ENCODE measurements around the gene HMGCL.
"Not testable (repeated sequence)": the region's sequence is repeated elsewhere in the genome, so short reads cannot be mapped to it uniquely, and the experiment has no call there.

HMGCL gene

DNA sequence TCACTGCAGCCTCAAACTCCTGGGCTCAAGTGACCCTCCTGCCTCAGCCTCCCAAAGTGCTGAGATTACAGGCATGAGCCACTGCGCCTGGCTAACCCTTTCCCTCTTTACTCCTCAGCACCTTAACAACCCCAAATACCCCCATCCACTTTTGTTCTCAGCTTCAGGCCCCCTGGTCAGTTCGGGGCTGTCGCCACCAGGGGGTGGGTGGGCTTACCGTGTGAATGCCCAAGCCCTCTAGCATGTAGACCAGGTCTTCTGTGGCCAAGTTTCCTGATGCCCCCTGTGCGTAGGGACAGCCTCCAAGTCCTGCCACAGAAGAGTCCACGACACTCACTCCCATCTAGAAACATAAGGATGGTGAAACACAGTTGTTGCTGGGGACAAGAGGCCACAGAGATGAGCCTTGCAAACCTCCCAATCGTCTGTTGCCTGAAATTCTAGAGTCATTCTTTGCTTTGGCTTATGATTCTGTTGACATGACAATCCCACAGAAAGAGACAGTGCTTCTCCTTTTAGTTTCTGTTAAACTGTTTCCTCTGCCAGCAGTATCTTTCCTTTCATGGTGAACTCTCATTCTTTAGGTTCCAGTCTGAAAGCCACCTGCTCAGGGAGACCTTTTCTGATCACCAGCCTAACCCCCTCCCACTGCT lies 20.9 kb downstream of the HMGCL start:
- no peak for TF ChIP-seq SP1 (IDR thresholded peaks at IDR 0.05)
- TF ChIP-seq, protein P1, sequence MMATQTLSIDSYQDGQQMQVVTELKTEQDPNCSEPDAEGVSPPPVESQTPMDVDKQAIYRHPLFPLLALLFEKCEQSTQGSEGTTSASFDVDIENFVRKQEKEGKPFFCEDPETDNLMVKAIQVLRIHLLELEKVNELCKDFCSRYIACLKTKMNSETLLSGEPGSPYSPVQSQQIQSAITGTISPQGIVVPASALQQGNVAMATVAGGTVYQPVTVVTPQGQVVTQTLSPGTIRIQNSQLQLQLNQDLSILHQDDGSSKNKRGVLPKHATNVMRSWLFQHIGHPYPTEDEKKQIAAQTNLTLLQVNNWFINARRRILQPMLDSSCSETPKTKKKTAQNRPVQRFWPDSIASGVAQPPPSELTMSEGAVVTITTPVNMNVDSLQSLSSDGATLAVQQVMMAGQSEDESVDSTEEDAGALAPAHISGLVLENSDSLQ (IDR thresholded peaks at IDR 0.05), result no peak
- TF ChIP-seq FOXM1 (IDR thresholded peaks at IDR 0.05; ENCODE audit: borderline replicate concordance), result no peak
- TF ChIP-seq ELF4 (IDR thresholded peaks at IDR 0.05), result no peak
- no peak for TF ChIP-seq BHLHE40 (IDR thresholded peaks at IDR 0.05; ENCODE audit: borderline replicate concordance)
- TF ChIP-seq FOXK2 (IDR thresholded peaks at IDR 0.05), result no peak
- CTCF ChIA-PET, result interaction anchor here (0.6 to 1.9 kb wide), 2 partner anchors 10 to 33 kb away, joined by 3 to 5 read pairs; no protein-coding TSS in a partner anchor
- no peak for DNase-seq (ENCODE audit: extremely low spot score)

GRCh38 chr1:23803674-23804073 lies 21.6 kb downstream of the HMGCL start:
- ChIA-PET POLR2A (no interaction called here), CTCF (interaction anchor here (1.9 kb wide), 1 partner anchor 32 kb away, joined by 5 read pairs; no protein-coding TSS in a partner anchor)

More for the DNA sequence above, 20.9 kb downstream of the HMGCL start:
- POLR2A ChIA-PET, result no interaction called here

GRCh38 chr1:23802809-23803342 lies 22.4 kb downstream of the HMGCL start:
- DNase-seq (ENCODE audit: extremely low spot score), result not testable (repeated sequence)
- ChIA-PET CTCF (interaction anchor here (0.6 to 1.9 kb wide), 3 partner anchors 8 to 31 kb away, joined by 3 to 5 read pairs (median 3); no protein-coding TSS in a partner anchor), POLR2A (interaction anchor here (1.0 to 3.4 kb wide), 2 partner anchors 22 to 25 kb away, joined by 4 to 14 read pairs; partner anchors contain the start of genes HMGCL and PITHD1)

More at GRCh38 chr1:23803674-23804073, 21.6 kb downstream of the HMGCL start:
- DNase-seq (ENCODE audit: extremely low spot score), result no peak
- no peak for TF ChIP-seq L3MBTL2 (conservative IDR thresholded peaks at IDR 0.05)
- TF ChIP-seq FOXM1 (IDR thresholded peaks at IDR 0.05; ENCODE audit: borderline replicate concordance), result no peak
- TF ChIP-seq HDGF (IDR thresholded peaks at IDR 0.05; ENCODE audit: borderline replicate concordance), result no peak
- no peak for TF ChIP-seq FOXK2 (IDR thresholded peaks at IDR 0.05)
- no peak for TF ChIP-seq SP1 (IDR thresholded peaks at IDR 0.05)
- TF ChIP-seq NFRKB (IDR thresholded peaks at IDR 0.05), result no peak
- no peak for TF ChIP-seq ARNT (IDR thresholded peaks at IDR 0.05)
- no peak for TF ChIP-seq CTBP1 (IDR thresholded peaks at IDR 0.05; ENCODE audit: borderline replicate concordance)
- TF ChIP-seq, protein P1 (IDR thresholded peaks at IDR 0.05), result no peak
- TF ChIP-seq FOXA1 (IDR thresholded peaks at IDR 0.05), result no peak
- TF ChIP-seq ZNF384 (IDR thresholded peaks at IDR 0.05), result no peak
- no peak for TF ChIP-seq ELF4 (IDR thresholded peaks at IDR 0.05)
- TF ChIP-seq BHLHE40 (IDR thresholded peaks at IDR 0.05; ENCODE audit: borderline replicate concordance), result no peak
- no peak for TF ChIP-seq SUZ12 (IDR thresholded peaks at IDR 0.05)
- TF ChIP-seq TARDBP (IDR thresholded peaks at IDR 0.05), result no peak

- no peak for DNase-seq (ENCODE audit: extremely low spot score)
- POLR2A ChIA-PET, result interaction anchor here (1.1 to 3.4 kb wide), 2 partner anchors 23 to 24 kb away, joined by 3 to 14 read pairs; partner anchors contain the start of genes HMGCL and PITHD1
- TF ChIP-seq CTBP1 (IDR thresholded peaks at IDR 0.05; ENCODE audit: borderline replicate concordance), result no peak
- TF ChIP-seq HDGF (IDR thresholded peaks at IDR 0.05; ENCODE audit: borderline replicate concordance), result no peak
- TF ChIP-seq TARDBP (IDR thresholded peaks at IDR 0.05), result no peak
- TF ChIP-seq SP1 (IDR thresholded peaks at IDR 0.05), result no peak
- TF ChIP-seq ARNT (IDR thresholded peaks at IDR 0.05), result no peak
- TF ChIP-seq NFRKB (IDR thresholded peaks at IDR 0.05), result no peak
- no peak for TF ChIP-seq ZNF384 (IDR thresholded peaks at IDR 0.05)
- TF ChIP-seq FOXK2 (IDR thresholded peaks at IDR 0.05), result no peak
- no peak for TF ChIP-seq BHLHE40 (IDR thresholded peaks at IDR 0.05; ENCODE audit: borderline replicate concordance)
- no peak for TF ChIP-seq LEF1 (IDR thresholded peaks at IDR 0.05; ENCODE audit: borderline replicate concordance)
- TF ChIP-seq L3MBTL2 (conservative IDR thresholded peaks at IDR 0.05), result no peak
- TF ChIP-seq FOXA1 (IDR thresholded peaks at IDR 0.05), result no peak
- TF ChIP-seq ELF4 (IDR thresholded peaks at IDR 0.05), result no peak
- no peak for TF ChIP-seq FOXM1 (IDR thresholded peaks at IDR 0.05; ENCODE audit: borderline replicate concordance)
- no peak for TF ChIP-seq SUZ12 (IDR thresholded peaks at IDR 0.05)
- TF ChIP-seq, protein P1 (IDR thresholded peaks at IDR 0.05), result no peak
- CTCF ChIA-PET, result interaction anchor here (1.1 to 1.5 kb wide), 2 partner anchors 9 to 12 kb away, joined by 3 to 6 read pairs; no protein-coding TSS in a partner anchor
These were observed 23.4 kb downstream of the HMGCL start for GRCh38 chr1:23801876-23802275.

DNA sequence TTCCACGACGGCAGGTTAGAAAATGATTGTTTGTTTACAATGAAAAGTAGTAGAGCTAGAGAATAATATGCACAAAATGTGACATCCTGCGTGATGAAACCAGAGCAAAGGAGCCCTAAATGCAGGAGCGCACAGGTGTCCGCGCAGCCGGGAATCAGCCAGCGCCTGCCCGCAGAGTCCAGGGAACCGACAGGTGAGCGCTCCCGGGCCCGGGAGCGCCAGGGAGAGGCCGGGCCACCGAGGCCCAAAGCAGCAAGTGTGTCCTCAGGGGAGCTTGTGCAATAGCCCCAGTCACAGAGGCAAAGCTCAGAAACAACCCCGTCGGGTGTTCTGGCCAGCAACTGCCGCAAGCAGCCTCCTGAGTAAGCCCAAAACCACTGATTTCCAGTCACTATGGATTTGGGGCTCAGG lies 23.9 kb downstream of the HMGCL start:
- CTCF ChIA-PET, result interaction anchor here (1.5 kb wide), 1 partner anchor 10 kb away, joined by 6 read pairs; no protein-coding TSS in a partner anchor
- POLR2A ChIA-PET, result interaction anchor here (0.9 to 3.4 kb wide), 4 partner anchors 9 to 23 kb away, joined by 3 to 14 read pairs (median 4); partner anchors contain the start of genes HMGCL and PITHD1
- no peak for DNase-seq (ENCODE audit: extremely low spot score)
- TF ChIP-seq FOXA1 (IDR thresholded peaks at IDR 0.05), result no peak
- TF ChIP-seq SP1 (IDR thresholded peaks at IDR 0.05), result no peak
- no peak for TF ChIP-seq SUZ12 (IDR thresholded peaks at IDR 0.05)
- TF ChIP-seq ELF4 (IDR thresholded peaks at IDR 0.05), result no peak
- TF ChIP-seq ZNF384 (IDR thresholded peaks at IDR 0.05), result no peak
- no peak for TF ChIP-seq TARDBP (IDR thresholded peaks at IDR 0.05)
- TF ChIP-seq, protein P1 (IDR thresholded peaks at IDR 0.05), result no peak
- TF ChIP-seq BHLHE40 (IDR thresholded peaks at IDR 0.05; ENCODE audit: borderline replicate concordance), result no peak
- no peak for TF ChIP-seq FOXK2 (IDR thresholded peaks at IDR 0.05)
- TF ChIP-seq LEF1 (IDR thresholded peaks at IDR 0.05; ENCODE audit: borderline replicate concordance), result no peak
- no peak for TF ChIP-seq FOXM1 (IDR thresholded peaks at IDR 0.05; ENCODE audit: borderline replicate concordance)
- no peak for TF ChIP-seq CTBP1 (IDR thresholded peaks at IDR 0.05; ENCODE audit: borderline replicate concordance)
- TF ChIP-seq NFRKB (IDR thresholded peaks at IDR 0.05), result no peak
- TF ChIP-seq ARNT (IDR thresholded peaks at IDR 0.05), result no peak
- TF ChIP-seq L3MBTL2 (conservative IDR thresholded peaks at IDR 0.05), result no peak
- no peak for TF ChIP-seq HDGF (IDR thresholded peaks at IDR 0.05; ENCODE audit: borderline replicate concordance)
